BJ (cell line): ENCODE results near the gene DEAF1. TPM values are rescaled to one million over a fixed set of nuclear protein-coding genes. Genes with fewer than 3 reads are reported as not detected.

ENCODE experiments used
- CTCF ChIA-PET: fragments of 350-600 bp; formaldehyde crosslinking; extraction: SDS; loops from one replicate; lab custom pipeline; 2021; ENCODE audit warnings: antibody characterized with exemption, inconsistent platforms; lab: Yijun Ruan, JAX
- POLR2A ChIA-PET: fragments of 300-600 bp; sonication (Branson Sonifier 250); formaldehyde crosslinking; extraction: SDS; loops from one replicate; lab custom pipeline; 2021; ENCODE audit warnings: antibody characterized with exemption; lab: Charles Lee
- DNase-seq: peaks from one replicate; pipeline ENCODE4 v3.0.0-alpha.2; 2011; ENCODE audit warnings: low read depth
- H3K27me3 ChIP-seq: 2 replicates; pipeline ENCODE4 v1.6.0; 2011; ENCODE audit warnings: low read length; ENCODE audit not compliant: control insufficient read depth, insufficient read depth
- H3K36me3 ChIP-seq: 2 replicates; pipeline ENCODE4 v1.5.1; 2011; ENCODE audit warnings: low read length; ENCODE audit not compliant: control insufficient read depth, insufficient read depth
- H3K4me3 ChIP-seq: 2 replicates; pipeline ENCODE4 v1.5.1; 2011; ENCODE audit warnings: low read depth, mild to moderate bottlenecking, control low read depth, low read length
- CTCF ChIP-seq: IDR thresholded peaks from 2 replicates; pipeline ENCODE4 v1.5.1; 2011; ENCODE audit warnings: low read depth, mild to moderate bottlenecking, control low read depth, inconsistent platforms, low read length, moderate library complexity; ENCODE audit not compliant: insufficient read depth
- polyA plus RNA-seq: library from polyadenylated mRNA; depleted of rRNA; stranded (reverse); fragments of >200 nt; gene quantifications from 2 replicates; pipeline ENCODE4 v1.2.3, GENCODE V29; 2011

DEAF1 gene
- polyA plus RNA-seq, 1 experiment: 27.7 TPM

GRCh38 chr11:610146-610801, 84.7 kb downstream of the DEAF1 start:
- DNase-seq: no peak
- H3K4me3 ChIP-seq: no peak overlapping the region
- no peak for TF ChIP-seq CTCF
- H3K27me3 ChIP-seq: no peaks in the 10 kb centered on the region
- peaks cover 56% of the 10 kb centered on the region for H3K36me3 ChIP-seq
- CTCF ChIA-PET: interaction anchor here (0.7 kb wide), 1 partner anchor 178 kb away, joined by 3 read pairs; no protein-coding TSS in a partner anchor
- POLR2A ChIA-PET: no interaction called here

- ChIA-PET POLR2A (no interaction called here), CTCF (no interaction called here)
- TF ChIP-seq CTCF: no peak
- H3K27me3 ChIP-seq: no peaks in the 10 kb centered on the region
- peaks cover 62% of the 10 kb centered on the region for H3K36me3 ChIP-seq
- DNase-seq: no peak
- no peak overlapping the region for H3K4me3 ChIP-seq
Measured at GRCh38 chr11:609341-609811, 85.6 kb downstream of the DEAF1 start.

- Histone ChIP-seq H3K4me3 (no peak overlapping the region), H3K36me3 (peaks cover 61% of the 10 kb centered on the region), H3K27me3 (no peaks in the 10 kb centered on the region)
- CTCF ChIA-PET: no interaction called here
- no peak for TF ChIP-seq CTCF
- POLR2A ChIA-PET: no interaction called here
- DNase-seq: no peak
Measured at GRCh38 chr11:608791-609251, 86.2 kb downstream of the DEAF1 start.

- H3K4me3 ChIP-seq: no peak overlapping the region
- peaks cover 61% of the 10 kb centered on the region for H3K36me3 ChIP-seq
- DNase-seq: no peak
- TF ChIP-seq CTCF: no peak
- H3K27me3 ChIP-seq: no peaks in the 10 kb centered on the region
- POLR2A ChIA-PET: no interaction called here
- CTCF ChIA-PET: no interaction called here
Measured at GRCh38 chr11:607971-608659, 86.9 kb downstream of the DEAF1 start.

- Histone ChIP-seq H3K27me3 (no peaks in the 10 kb centered on the region), H3K36me3 (peaks cover 54% of the 10 kb centered on the region), H3K4me3 (no peak overlapping the region)
- DNase-seq: no peak
- ChIA-PET POLR2A (no interaction called here), CTCF (no interaction called here)
- TF ChIP-seq CTCF: no peak
Measured at GRCh38 chr11:607020-607780, 87.8 kb downstream of the DEAF1 start.
